Thyroid gland (tissue), 4 donors: ENCODE measurements around the gene HEXD. TPM values are rescaled to one million over a fixed set of nuclear protein-coding genes. Genes with fewer than 3 reads are reported as not detected.

Experiments used
- DNase-seq, 2 donors: peaks; one replicate each; pipeline ENCODE4 v3.0.0-alpha.2; 2019
- H3K27ac ChIP-seq, 3 donors: fragments of 200-600 bp; sonication (generic); 1 replicate in 2 of 3; 2 replicates in 1 of 3; pipeline ENCODE4 v1.5.1; 2016 to 2019; ENCODE audit warnings: mild to moderate bottlenecking in 1 of 3, moderate library complexity in 1 of 3
- H3K27me3 ChIP-seq: fragments of 200-600 bp; sonication (generic); one replicate; pipeline ENCODE4 v1.5.1; 2019
- H3K36me3 ChIP-seq, 2 donors: fragments of 200-600 bp; sonication (generic); one replicate each; pipeline ENCODE4 v1.5.1; 2016 to 2019
- H3K4me1 ChIP-seq, 2 donors: fragments of 200-600 bp; sonication (generic); one replicate each; pipeline ENCODE4 v1.5.1; 2017 to 2019
- H3K4me3 ChIP-seq, 3 donors: fragments of 200-600 bp; sonication (generic); replicated peaks in 1 of 3; 1 replicate in 2 of 3; 2 replicates in 1 of 3; pipeline ENCODE4 v1.5.1; 2016; ENCODE audit warnings: mild to moderate bottlenecking in 1 of 3
- H3K9me3 ChIP-seq: fragments of 200-600 bp; sonication (generic); one replicate; pipeline ENCODE4 v1.5.1; 2017
- POLR2A ChIP-seq, 2 donors: fragments of 450-650 bp; IDR thresholded peaks; one replicate each; pipeline ENCODE4 v1.6.1; 2017; ENCODE audit warnings: antibody characterized with exemption in 2 of 2, mild to moderate bottlenecking in 2 of 2, moderate library complexity in 1 of 2
- WGBS, 2 donors: methylation state at CpG; one replicate each; pipeline ENCODE4 v1.1.5; 2017; 5-methylcytosine and 5-hydroxymethylcytosine counted together
- intact Hi-C: fragments of 100-400 bp; cut with DNase I; formaldehyde crosslinking; loops from one replicate; pipeline ENCODE4 v1.15.1; 2023
- total RNA-seq, 4 donors: library from RNA; depleted of rRNA; stranded (reverse); fragments of >200 nt; gene quantifications; one replicate each; pipeline ENCODE4 v1.2.3, GENCODE V29; 2016
- TF ChIP-seq, protein P1 (sequence below), 6 experiments: fragments of 200-600 bp in 3 of 6; fragments of 450-650 bp in 3 of 6; sonication (generic) in 3 of 6; IDR thresholded peaks; one replicate each; pipeline ENCODE4 v1.5.1; 2016 to 2019; ENCODE audit warnings: antibody characterized with exemption in 6 of 6, mild to moderate bottlenecking in 2 of 6, inconsistent platforms in 1 of 6, moderate library complexity in 1 of 6

Gene HEXD
- total RNA-seq, 4 donors from 2014 or later: 33.2 to 72.7 (median 40.9) TPM

DNA sequence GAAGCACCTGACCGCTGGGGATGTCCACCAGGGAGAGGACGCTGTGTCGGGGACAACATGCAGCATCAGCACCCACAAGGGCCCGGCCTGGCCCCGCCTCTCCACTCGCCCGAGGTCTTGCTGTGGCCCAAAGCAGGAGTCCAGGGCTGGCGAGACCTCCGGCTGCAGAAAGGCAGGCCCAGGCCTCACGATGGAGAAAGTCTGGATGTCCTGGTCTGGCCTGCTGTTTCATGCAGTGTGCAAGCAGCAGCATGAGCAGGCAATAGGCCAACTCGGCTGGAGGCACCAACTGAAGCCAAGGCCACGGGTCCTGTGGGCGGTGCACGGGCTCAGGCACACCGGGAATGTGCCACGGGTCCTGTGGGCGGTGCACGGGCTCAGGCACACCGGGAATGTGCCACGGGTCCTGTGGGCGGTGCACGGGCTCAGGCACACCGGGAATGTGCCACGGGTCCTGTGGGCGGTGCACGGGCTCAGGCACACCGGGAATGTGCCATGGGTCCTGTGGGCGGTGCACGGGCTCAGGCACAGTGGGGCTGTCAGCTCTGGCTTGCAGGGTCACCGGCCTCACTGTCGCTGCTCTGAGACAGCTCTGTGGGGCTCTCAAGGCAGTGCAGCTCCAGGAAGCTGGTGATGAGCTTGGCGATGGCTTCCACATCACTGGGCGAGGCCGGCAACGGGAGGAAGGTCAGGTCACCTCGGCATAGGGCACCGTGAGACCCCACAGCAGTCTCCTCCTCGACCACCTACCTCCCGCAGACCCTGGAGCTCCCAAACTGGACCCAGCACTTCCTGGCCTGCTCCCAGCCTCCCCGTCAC lies 25.5 kb downstream of the HEXD start:
- no peak for DNase-seq
- Histone ChIP-seq H3K4me3 (no peak overlapping the region), H3K36me3 (peaks cover 0 to 9% of the 10 kb centered on the region in 2 donors), H3K27me3 (no peaks in the 10 kb centered on the region), H3K9me3 (no peaks in the 10 kb centered on the region), H3K27ac (no peak overlapping the region), H3K4me1 (peaks cover 0 to 12% of the 10 kb centered on the region in 2 donors)
- WGBS, 2 donors: 93 to 96% methylated on average over 5 to 20 of the region's 40 CpGs
- intact Hi-C loops: no loop called here
- TF ChIP-seq, protein P1, sequence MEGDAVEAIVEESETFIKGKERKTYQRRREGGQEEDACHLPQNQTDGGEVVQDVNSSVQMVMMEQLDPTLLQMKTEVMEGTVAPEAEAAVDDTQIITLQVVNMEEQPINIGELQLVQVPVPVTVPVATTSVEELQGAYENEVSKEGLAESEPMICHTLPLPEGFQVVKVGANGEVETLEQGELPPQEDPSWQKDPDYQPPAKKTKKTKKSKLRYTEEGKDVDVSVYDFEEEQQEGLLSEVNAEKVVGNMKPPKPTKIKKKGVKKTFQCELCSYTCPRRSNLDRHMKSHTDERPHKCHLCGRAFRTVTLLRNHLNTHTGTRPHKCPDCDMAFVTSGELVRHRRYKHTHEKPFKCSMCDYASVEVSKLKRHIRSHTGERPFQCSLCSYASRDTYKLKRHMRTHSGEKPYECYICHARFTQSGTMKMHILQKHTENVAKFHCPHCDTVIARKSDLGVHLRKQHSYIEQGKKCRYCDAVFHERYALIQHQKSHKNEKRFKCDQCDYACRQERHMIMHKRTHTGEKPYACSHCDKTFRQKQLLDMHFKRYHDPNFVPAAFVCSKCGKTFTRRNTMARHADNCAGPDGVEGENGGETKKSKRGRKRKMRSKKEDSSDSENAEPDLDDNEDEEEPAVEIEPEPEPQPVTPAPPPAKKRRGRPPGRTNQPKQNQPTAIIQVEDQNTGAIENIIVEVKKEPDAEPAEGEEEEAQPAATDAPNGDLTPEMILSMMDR (IDR thresholded peaks at IDR 0.05): no peak
- TF ChIP-seq POLR2A (IDR thresholded peaks at IDR 0.05): no peak

DNA sequence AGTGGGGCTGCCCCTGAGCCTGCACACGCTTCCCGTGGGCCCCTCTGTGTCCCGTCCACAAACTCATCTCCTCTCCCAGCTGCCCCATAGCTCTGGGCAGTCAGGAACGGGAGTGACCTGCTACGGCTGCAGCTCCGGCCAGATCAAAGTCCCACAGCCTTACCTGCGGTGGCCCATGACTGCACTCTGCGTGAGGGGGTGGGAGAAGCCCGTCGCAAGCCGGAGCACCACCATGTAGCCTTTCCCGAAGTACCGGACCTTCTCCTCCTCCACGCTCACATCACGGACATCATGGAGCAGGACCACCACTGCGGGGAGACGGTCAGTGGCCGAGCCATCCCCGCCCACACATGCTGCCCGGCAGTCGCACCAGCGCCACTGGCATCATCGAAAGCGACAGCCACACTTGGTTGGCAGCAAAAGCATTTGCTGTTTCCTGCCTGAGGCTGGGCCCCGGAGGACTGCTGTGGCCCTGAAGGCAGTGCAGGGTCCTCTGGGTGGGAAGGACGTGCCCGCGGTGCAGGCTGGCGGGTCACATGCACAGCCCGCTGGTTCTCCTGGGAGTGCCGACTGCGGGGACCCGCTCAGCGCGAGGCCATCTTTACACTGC lies 26.2 kb downstream of the HEXD start:
- Histone ChIP-seq H3K27me3 (no peaks in the 10 kb centered on the region), H3K9me3 (no peaks in the 10 kb centered on the region), H3K4me1 (peaks cover 4 to 18% of the 10 kb centered on the region in 2 donors), H3K27ac (no peak overlapping the region), H3K4me3 (no peak overlapping the region), H3K36me3 (peaks cover 0 to 9% of the 10 kb centered on the region in 2 donors)
- TF ChIP-seq, protein P1 (IDR thresholded peaks at IDR 0.05): no peak
- TF ChIP-seq POLR2A (IDR thresholded peaks at IDR 0.05): no peak
- intact Hi-C loops: no loop called here
- no peak for DNase-seq
- 95 to 96% methylated on average over 15 to 31 of the region's 35 CpGs for WGBS, 2 donors

DNA sequence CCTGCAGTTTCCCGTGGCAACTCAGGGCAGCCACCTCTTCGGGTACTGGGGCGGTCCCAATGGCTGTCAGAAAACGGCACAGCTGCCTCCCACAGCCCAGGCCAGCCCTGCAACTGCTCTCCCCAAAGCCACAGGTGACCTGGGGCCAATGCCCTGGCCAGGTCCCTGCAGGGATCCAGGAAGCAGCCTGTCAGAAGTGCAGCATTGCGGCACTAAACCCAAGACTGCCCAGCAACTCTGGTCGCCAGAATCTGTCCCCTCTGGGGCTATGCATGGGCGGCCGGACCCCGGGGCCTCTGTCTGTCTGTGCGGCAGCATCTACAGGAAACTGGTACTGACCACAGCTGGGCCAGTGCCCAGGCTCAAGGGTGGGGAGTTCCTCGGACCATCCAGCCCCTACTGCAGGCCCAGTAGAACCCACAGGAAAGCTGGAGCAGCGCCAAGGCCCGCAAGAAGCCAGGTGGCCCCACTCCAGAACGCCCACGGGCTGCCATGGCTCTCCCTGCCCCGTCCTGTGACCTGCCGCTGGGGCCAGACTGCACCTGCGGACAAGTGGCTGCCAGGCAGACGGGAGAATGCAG lies 26.9 kb downstream of the HEXD start:
- H3K27ac ChIP-seq: peak overlapping the region in 1 of 3 donors; percentile 8
- H3K4me3 ChIP-seq: no peak overlapping the region
- peak; percentile 44 to 52 for DNase-seq
- no peaks in the 10 kb centered on the region for H3K27me3 ChIP-seq
- H3K4me1 ChIP-seq: peaks cover 11 to 25% of the 10 kb centered on the region in 2 donors
- intact Hi-C loops: no loop called here
- 27 to 53% methylated on average over 8 to 9 of the region's 19 CpGs for WGBS, 2 donors
- H3K36me3 ChIP-seq: peaks cover 0 to 9% of the 10 kb centered on the region in 2 donors
- H3K9me3 ChIP-seq: no peaks in the 10 kb centered on the region
- TF ChIP-seq, protein P1 (IDR thresholded peaks at IDR 0.05): no peak
- no peak for TF ChIP-seq POLR2A (IDR thresholded peaks at IDR 0.05)

DNA sequence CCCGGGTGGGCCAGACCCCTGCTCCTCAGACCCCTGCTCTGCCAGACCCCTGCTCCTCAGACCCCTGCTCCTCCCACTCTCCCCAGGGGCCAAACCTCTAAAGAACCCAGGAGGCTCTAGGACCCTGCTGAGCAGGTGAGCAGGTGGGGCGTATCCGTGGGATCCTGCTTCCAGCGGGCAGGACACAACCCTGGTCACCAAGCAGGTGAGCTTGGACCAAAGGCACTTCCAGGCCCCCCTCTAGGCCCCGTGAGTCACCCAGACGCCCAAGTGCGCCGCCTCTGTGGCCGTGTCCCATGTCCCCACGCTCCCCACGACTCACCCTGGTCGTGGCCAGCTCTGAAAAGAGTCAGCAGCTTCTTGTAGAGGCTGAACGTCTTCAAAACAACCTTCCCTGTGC lies 27.4 kb downstream of the HEXD start:
- H3K4me3 ChIP-seq: no peak overlapping the region
- H3K36me3 ChIP-seq: peaks cover 0 to 9% of the 10 kb centered on the region in 2 donors
- intact Hi-C loops: no loop called here
- H3K27me3 ChIP-seq: no peaks in the 10 kb centered on the region
- H3K4me1 ChIP-seq: peaks cover 11 to 25% of the 10 kb centered on the region in 2 donors
- WGBS, 2 donors: 74 to 85% methylated on average over 6 to 10 of the region's 13 CpGs
- peak overlapping the region in 1 of 3 donors; percentile 8 for H3K27ac ChIP-seq
- no peak for DNase-seq
- no peak for TF ChIP-seq POLR2A (IDR thresholded peaks at IDR 0.05)
- TF ChIP-seq, protein P1 (IDR thresholded peaks at IDR 0.05): no peak
- no peaks in the 10 kb centered on the region for H3K9me3 ChIP-seq
